ENCODE results near the gene HERPUD1.

Gene HERPUD1

GRCh38 chr16:56929639-56930038, 2.3 kb upstream of the HERPUD1 start:
- H3K4me3 ChIP-seq (ENCODE audit: low read depth, low read length): no peak overlapping the region
- no peak for TF ChIP-seq CTCF (IDR thresholded peaks at IDR 0.05; ENCODE audit: borderline replicate concordance, insufficient read depth, low read depth, low read length)

- TF ChIP-seq CTCF (IDR thresholded peaks at IDR 0.05; ENCODE audit: borderline replicate concordance, insufficient read depth, low read depth, low read length): no peak
- H3K4me3 ChIP-seq (ENCODE audit: low read depth, low read length): no peak overlapping the region
Observed at GRCh38 chr16:56930486-56931270, 1.3 kb upstream of the HERPUD1 start.

- peak overlapping the region; percentile 29 for H3K4me3 ChIP-seq (ENCODE audit: low read depth, low read length)
- no peak for TF ChIP-seq CTCF (IDR thresholded peaks at IDR 0.05; ENCODE audit: borderline replicate concordance, insufficient read depth, low read depth, low read length)
Observed at GRCh38 chr16:56931271-56931891, 561 bp upstream of the HERPUD1 start.

- no peak for TF ChIP-seq CTCF (IDR thresholded peaks at IDR 0.05; ENCODE audit: borderline replicate concordance, insufficient read depth, low read depth, low read length)
- peak overlapping the region; percentile 91 for H3K4me3 ChIP-seq (ENCODE audit: low read depth, low read length)
Observed at GRCh38 chr16:56932721-56933619, 1.0 kb downstream of the HERPUD1 start.

GRCh38 chr16:56933828-56934598, 2.1 kb downstream of the HERPUD1 start:
- peak overlapping the region; percentile 91 for H3K4me3 ChIP-seq (ENCODE audit: low read depth, low read length)
- TF ChIP-seq CTCF (IDR thresholded peaks at IDR 0.05; ENCODE audit: borderline replicate concordance, insufficient read depth, low read depth, low read length): no peak

GRCh38 chr16:56934599-56935145, 2.7 kb downstream of the HERPUD1 start:
- peak overlapping the region; percentile 91 for H3K4me3 ChIP-seq (ENCODE audit: low read depth, low read length)

All from GM12875 (cell line).